H1 (cell line): Measurements from ENCODE around the gene SLC25A45. TPM values are rescaled to one million over a fixed set of nuclear protein-coding genes. Genes with fewer than 3 reads are reported as not detected.

Experiments used
- RBBP5 ChIP-seq: IDR thresholded peaks from 2 replicates; pipeline ENCODE4 v1.7.1; 2012; ENCODE audit warnings: low read depth, mild to moderate bottlenecking, inconsistent platforms, low read length, moderate library complexity, borderline replicate concordance
- polyA plus RNA-seq, 7 experiments: library from polyadenylated mRNA; depleted of rRNA in 3 of 7; stranded (reverse) in 5 of 7; unstranded in 2 of 7; fragments of >200 nt in 5 of 7; fragments of 200-250 nt in 2 of 7; gene quantifications; 1 replicate in 5 of 7; 2 replicates in 1 of 7; 4 replicates in 1 of 7; pipeline versions ENCODE4 v1.2.1 to v1.2.3, GENCODE V29; 2011 to 2013; ENCODE audit warnings: missing spikeins in 2 of 7, mixed read lengths in 2 of 7
- total RNA-seq: library from RNA; stranded (reverse); fragmentation: NEBNext Ultra II Directional; extraction: Animal tissue kit (Norgen Biotek cat#: 25700); gene quantifications from 2 replicates; pipeline ENCODE4 v1.2.1, GENCODE V29; 2021

Gene SLC25A45
- total and polyA plus RNA-seq, 2 of the 8 experiments (the other 6 are each of a cell fraction or from before 2014, with no cell fraction given), result 0.54 to 0.59 TPM

DNA sequence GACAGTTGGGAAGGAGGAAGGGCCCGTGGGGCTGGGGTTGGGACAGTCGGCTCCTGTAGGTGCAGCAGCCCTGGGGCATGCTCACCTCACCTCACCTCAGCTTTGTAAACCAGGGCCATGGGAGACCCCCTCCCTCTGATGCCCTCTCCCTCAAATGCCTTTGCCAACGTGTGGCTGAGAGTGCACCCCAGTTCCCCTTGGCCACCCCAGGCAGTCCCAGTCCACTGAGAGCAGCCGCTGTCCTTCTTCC, 35.9 kb upstream of the SLC25A45 start (continued):
- TF ChIP-seq RBBP5, result no peak
